Airway epithelial cell (primary cell): Measurements from ENCODE around the gene GAGE12E. TPM values are rescaled to one million over a fixed set of nuclear protein-coding genes. Genes with fewer than 3 reads are reported as not detected.

Experiments
- total RNA-seq: library from RNA; depleted of rRNA; stranded (reverse); fragments of >200 nt; gene quantifications from 2 replicates; pipeline ENCODE4 v1.2.3, GENCODE V29; 2015

Gene GAGE12E
- not detected in 2 replicates for total RNA-seq

GRCh38 chrX:49550989-49551388, at the start of gene GAGE12E:
TSS of gene GAGE12E (plus strand) at chrX:49551289. CDS start at chrX:49552444, 1,155 bp downstream.

GRCh38 chrX:49531877-49532276, 19.2 kb upstream of the GAGE12E start, which contains the start of gene GAGE12C:
TSS of gene GAGE12C (plus strand) at chrX:49532177. CDS start at chrX:49533332, 1,155 bp downstream.

GRCh38 chrX:49541433-49541832, 9.7 kb upstream of the GAGE12E start, which contains the start of gene GAGE12D:
TSS of gene GAGE12D (plus strand) at chrX:49541733. CDS start at chrX:49542888, 1,155 bp downstream.

GRCh38 chrX:49560542-49560941, 9.5 kb downstream of the GAGE12E start, which contains the start of gene GAGE12F:
TSS of gene GAGE12F (plus strand) at chrX:49560842. CDS start at chrX:49561997, 1,155 bp downstream.

GRCh38 chrX:49570100-49570499, 19.0 kb downstream of the GAGE12E start, which contains the start of gene GAGE12G:
TSS of gene GAGE12G (plus strand) at chrX:49570400. CDS start at chrX:49571555, 1,155 bp downstream.

GRCh38 chrX:49579649-49580048, 28.6 kb downstream of the GAGE12E start, which contains the start of gene GAGE12H:
TSS of gene GAGE12H (plus strand) at chrX:49579949. CDS start at chrX:49581104, 1,155 bp downstream.

GRCh38 chrX:49589196-49589595, 38.1 kb downstream of the GAGE12E start, which contains the start of gene GAGE2A:
TSS of gene GAGE2A (plus strand) at chrX:49589496. CDS start at chrX:49590651, 1,155 bp downstream.

GRCh38 chrX:49598720-49599119, 47.6 kb downstream of the GAGE12E start, which contains the start of gene GAGE1:
TSS of gene GAGE1 (plus strand) at chrX:49599020. CDS start at chrX:49600175, 1,155 bp downstream.

Other genes with a start within 250 kb of the GAGE12E start
- gene GAGE10, start 247.6 kb upstream of the GAGE12E start, total RNA-seq = not detected in 2 replicates
- not detected in 2 replicates for gene GAGE12J, start 229.3 kb upstream of the GAGE12E start, total RNA-seq
- not detected in 2 replicates for gene GAGE13, start 219.7 kb upstream of the GAGE12E start, total RNA-seq
- gene GAGE12C, start 19.1 kb upstream of the GAGE12E start, total RNA-seq = not detected in 2 replicates
- not detected in 2 replicates for gene GAGE12D, start 9.6 kb upstream of the GAGE12E start, total RNA-seq
- not detected in 2 replicates for gene GAGE12F, start 9.6 kb downstream of the GAGE12E start, total RNA-seq
- gene GAGE12G, start 19.1 kb downstream of the GAGE12E start, total RNA-seq = not detected in 2 replicates
- not detected in 2 replicates for gene GAGE12H, start 28.7 kb downstream of the GAGE12E start, total RNA-seq
- gene GAGE2A, start 38.2 kb downstream of the GAGE12E start, total RNA-seq = not detected in 2 replicates
- gene GAGE1, start 47.7 kb downstream of the GAGE12E start, total RNA-seq = not detected in 2 replicates
- gene PAGE1, start 144.7 kb downstream of the GAGE12E start, total RNA-seq = not detected in 2 replicates